ENCODE results near the gene STRN4.

STRN4 gene

GRCh38 chr19:46739290-46739771, 6.9 kb downstream of the STRN4 start:
- Histone ChIP-seq H3K4me3 (replicated peaks; ENCODE audit: low read depth, low read length) (no peak overlapping the region), H3K36me3 (ENCODE audit: control insufficient read depth, insufficient read depth, low read length) (peaks cover 20% of the 10 kb centered on the region), H3K27me3 (replicated peaks; ENCODE audit: control insufficient read depth, insufficient read depth, low read length) (no peaks in the 10 kb centered on the region)
- no peak for DNase-seq (ENCODE audit: extremely low read depth, insufficient read length)
- no peak for TF ChIP-seq CTCF (IDR thresholded peaks at IDR 0.05; ENCODE audit: insufficient read depth, low read length, poor library complexity, severe bottlenecking)

- H3K4me3 ChIP-seq (replicated peaks; ENCODE audit: low read depth, low read length), result no peak overlapping the region
- no peak for DNase-seq (ENCODE audit: extremely low read depth, insufficient read length)
- H3K36me3 ChIP-seq (ENCODE audit: control insufficient read depth, insufficient read depth, low read length), result peaks cover 28% of the 10 kb centered on the region
- H3K27me3 ChIP-seq (replicated peaks; ENCODE audit: control insufficient read depth, insufficient read depth, low read length), result no peaks in the 10 kb centered on the region
- no peak for TF ChIP-seq CTCF (IDR thresholded peaks at IDR 0.05; ENCODE audit: insufficient read depth, low read length, poor library complexity, severe bottlenecking)
Measured at GRCh38 chr19:46737761-46738171, 8.5 kb downstream of the STRN4 start.

GRCh38 chr19:46737298-46737654, 9.0 kb downstream of the STRN4 start:
- TF ChIP-seq CTCF (IDR thresholded peaks at IDR 0.05; ENCODE audit: insufficient read depth, low read length, poor library complexity, severe bottlenecking), result no peak
- H3K27me3 ChIP-seq (replicated peaks; ENCODE audit: control insufficient read depth, insufficient read depth, low read length), result no peaks in the 10 kb centered on the region
- H3K36me3 ChIP-seq (ENCODE audit: control insufficient read depth, insufficient read depth, low read length), result peaks cover 32% of the 10 kb centered on the region
- DNase-seq (ENCODE audit: extremely low read depth, insufficient read length), result no peak
- no peak overlapping the region for H3K4me3 ChIP-seq (replicated peaks; ENCODE audit: low read depth, low read length)

GRCh38 chr19:46736531-46737297, 9.5 kb downstream of the STRN4 start:
- no peak for TF ChIP-seq CTCF (IDR thresholded peaks at IDR 0.05; ENCODE audit: insufficient read depth, low read length, poor library complexity, severe bottlenecking)
- no peaks in the 10 kb centered on the region for H3K27me3 ChIP-seq (replicated peaks; ENCODE audit: control insufficient read depth, insufficient read depth, low read length)
- no peak for DNase-seq (ENCODE audit: extremely low read depth, insufficient read length)
- H3K36me3 ChIP-seq (ENCODE audit: control insufficient read depth, insufficient read depth, low read length), result peaks cover 36% of the 10 kb centered on the region
- no peak overlapping the region for H3K4me3 ChIP-seq (replicated peaks; ENCODE audit: low read depth, low read length)

- DNase-seq (ENCODE audit: extremely low read depth, insufficient read length), result no peak
- Histone ChIP-seq H3K36me3 (ENCODE audit: control insufficient read depth, insufficient read depth, low read length) (peaks cover 57% of the 10 kb centered on the region), H3K4me3 (replicated peaks; ENCODE audit: low read depth, low read length) (no peak overlapping the region), H3K27me3 (replicated peaks; ENCODE audit: control insufficient read depth, insufficient read depth, low read length) (no peaks in the 10 kb centered on the region)
- no peak for TF ChIP-seq CTCF (IDR thresholded peaks at IDR 0.05; ENCODE audit: insufficient read depth, low read length, poor library complexity, severe bottlenecking)
Measured at GRCh38 chr19:46733690-46734292, 12.5 kb downstream of the STRN4 start.
